ENCODE measurements around the gene ZDHHC24.

DNA sequence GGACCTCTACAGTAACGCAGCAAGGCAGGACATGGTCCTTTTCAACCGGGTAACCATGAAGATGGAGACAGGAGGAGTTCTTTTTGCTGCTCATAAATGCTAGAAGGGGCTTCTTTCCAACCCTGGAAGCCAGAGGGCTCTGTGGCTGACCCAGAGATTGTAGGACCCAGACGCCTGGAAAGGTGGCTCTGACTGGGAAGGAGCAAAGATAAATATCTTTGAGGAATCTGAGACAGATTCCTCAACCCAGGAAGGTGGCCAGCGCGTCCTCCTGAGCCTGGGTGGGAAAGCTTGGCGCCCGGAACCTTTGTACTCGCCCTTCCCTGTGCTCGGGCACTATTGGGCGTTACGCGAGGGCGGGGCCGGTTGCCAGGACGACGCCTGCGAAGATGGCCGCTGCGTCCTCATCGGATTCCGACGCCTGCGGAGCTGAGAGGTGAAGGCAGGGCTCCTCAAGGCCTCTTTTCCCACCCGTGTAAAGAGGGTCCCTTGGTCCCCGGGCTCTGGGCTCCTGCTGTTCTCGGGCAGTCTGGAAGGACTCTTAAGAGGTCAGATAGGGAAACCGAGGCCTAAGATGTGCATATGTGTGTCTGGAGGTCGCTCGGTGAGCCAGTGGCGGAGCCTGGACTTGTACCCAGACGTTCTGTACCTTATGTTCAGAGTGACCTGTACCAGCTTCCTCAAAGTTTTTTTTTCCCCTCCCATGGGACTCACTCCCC, 35.4 kb downstream of the ZDHHC24 start, which contains the start of gene BBS1:
- peak; percentile 30 for TF ChIP-seq POLR2A (IDR thresholded peaks at IDR 0.05)
- TF ChIP-seq, protein P1, sequence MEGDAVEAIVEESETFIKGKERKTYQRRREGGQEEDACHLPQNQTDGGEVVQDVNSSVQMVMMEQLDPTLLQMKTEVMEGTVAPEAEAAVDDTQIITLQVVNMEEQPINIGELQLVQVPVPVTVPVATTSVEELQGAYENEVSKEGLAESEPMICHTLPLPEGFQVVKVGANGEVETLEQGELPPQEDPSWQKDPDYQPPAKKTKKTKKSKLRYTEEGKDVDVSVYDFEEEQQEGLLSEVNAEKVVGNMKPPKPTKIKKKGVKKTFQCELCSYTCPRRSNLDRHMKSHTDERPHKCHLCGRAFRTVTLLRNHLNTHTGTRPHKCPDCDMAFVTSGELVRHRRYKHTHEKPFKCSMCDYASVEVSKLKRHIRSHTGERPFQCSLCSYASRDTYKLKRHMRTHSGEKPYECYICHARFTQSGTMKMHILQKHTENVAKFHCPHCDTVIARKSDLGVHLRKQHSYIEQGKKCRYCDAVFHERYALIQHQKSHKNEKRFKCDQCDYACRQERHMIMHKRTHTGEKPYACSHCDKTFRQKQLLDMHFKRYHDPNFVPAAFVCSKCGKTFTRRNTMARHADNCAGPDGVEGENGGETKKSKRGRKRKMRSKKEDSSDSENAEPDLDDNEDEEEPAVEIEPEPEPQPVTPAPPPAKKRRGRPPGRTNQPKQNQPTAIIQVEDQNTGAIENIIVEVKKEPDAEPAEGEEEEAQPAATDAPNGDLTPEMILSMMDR (IDR thresholded peaks at IDR 0.05) = peak in 1 of 4 experiments; percentile 5
- peak; percentile 95 for TF ChIP-seq POLR2AphosphoS5 (IDR thresholded peaks at IDR 0.05)

Data from prostate gland (tissue), 2 donors.